ENCODE measurements around the gene RABGAP1L.

DNA sequence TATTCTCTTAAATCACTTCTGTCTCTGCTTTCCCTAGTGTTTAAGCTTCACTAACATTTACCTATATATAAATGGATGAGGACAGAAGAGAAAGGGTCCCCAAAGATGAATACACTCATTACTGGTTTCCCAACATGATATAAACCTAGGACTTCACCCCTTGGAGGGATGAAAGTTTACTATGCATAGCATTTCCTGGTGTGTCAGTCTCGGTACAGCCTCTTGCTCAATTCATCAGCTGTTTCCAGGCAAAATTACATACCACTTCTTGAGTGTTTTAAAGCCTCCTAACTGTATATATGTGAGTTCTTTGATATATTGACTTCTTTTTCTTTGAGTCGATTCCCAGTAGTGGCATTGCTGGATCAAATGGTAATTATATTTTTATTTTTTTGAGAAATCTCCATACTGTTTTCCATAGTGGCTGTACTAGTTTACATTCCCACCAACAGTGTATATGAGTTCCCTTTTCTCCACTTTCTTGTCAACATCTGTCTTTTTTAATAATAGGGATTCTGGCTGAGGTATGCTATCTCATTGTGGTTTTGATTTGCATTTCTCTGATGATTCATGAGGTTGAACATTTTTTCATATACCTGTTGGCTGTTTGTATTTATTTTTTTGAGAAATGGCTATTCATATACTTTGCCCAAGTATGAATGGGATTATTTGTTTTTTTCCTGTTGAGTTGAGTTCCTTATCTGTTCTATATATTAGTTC is 581.1 kb downstream of the RABGAP1L start:
- TF ChIP-seq, protein P1, sequence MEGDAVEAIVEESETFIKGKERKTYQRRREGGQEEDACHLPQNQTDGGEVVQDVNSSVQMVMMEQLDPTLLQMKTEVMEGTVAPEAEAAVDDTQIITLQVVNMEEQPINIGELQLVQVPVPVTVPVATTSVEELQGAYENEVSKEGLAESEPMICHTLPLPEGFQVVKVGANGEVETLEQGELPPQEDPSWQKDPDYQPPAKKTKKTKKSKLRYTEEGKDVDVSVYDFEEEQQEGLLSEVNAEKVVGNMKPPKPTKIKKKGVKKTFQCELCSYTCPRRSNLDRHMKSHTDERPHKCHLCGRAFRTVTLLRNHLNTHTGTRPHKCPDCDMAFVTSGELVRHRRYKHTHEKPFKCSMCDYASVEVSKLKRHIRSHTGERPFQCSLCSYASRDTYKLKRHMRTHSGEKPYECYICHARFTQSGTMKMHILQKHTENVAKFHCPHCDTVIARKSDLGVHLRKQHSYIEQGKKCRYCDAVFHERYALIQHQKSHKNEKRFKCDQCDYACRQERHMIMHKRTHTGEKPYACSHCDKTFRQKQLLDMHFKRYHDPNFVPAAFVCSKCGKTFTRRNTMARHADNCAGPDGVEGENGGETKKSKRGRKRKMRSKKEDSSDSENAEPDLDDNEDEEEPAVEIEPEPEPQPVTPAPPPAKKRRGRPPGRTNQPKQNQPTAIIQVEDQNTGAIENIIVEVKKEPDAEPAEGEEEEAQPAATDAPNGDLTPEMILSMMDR (IDR thresholded peaks at IDR 0.05 in 8 of 11, conservative IDR thresholded peaks at IDR 0.05 in 3 of 11) = no peak
- TF ChIP-seq POLR2AphosphoS5 (IDR thresholded peaks at IDR 0.05) = no peak

All from spleen (tissue), 7 donors.